Karpas-422 (cell line): ENCODE data around the gene SLC15A3. TPM values are rescaled to one million over a fixed set of nuclear protein-coding genes. Genes with fewer than 3 reads are reported as not detected.
A peak's percentile ranks its signal among the peaks of the same experiment; 100 is the strongest.

Experiments used
- DNase-seq: peaks from one replicate; pipeline ENCODE4 v3.0.0-alpha.2; 2015
- H2AFZ ChIP-seq: fragments of 200-600 bp; sonication (generic); 2 replicates; pipeline ENCODE4 v1.6.1; 2014; ENCODE audit warnings: antibody characterized with exemption, low read length, mixed read lengths
- H3K27ac ChIP-seq: fragments of 200-600 bp; sonication (generic); 2 replicates; pipeline ENCODE4 v1.5.1; 2014; ENCODE audit warnings: mild to moderate bottlenecking, low read length, moderate library complexity
- H3K27me3 ChIP-seq: fragments of 200-600 bp; sonication (generic); 2 replicates; pipeline ENCODE4 v1.6.1; 2014; ENCODE audit warnings: low read length, mixed read lengths
- H3K36me3 ChIP-seq: fragments of 200-600 bp; sonication (generic); 2 replicates; pipeline ENCODE4 v1.6.1; 2014; ENCODE audit warnings: low read length, mixed read lengths; ENCODE audit not compliant: insufficient read depth
- H3K4me1 ChIP-seq: fragments of 200-600 bp; sonication (generic); 2 replicates; pipeline ENCODE4 v1.6.1; 2014; ENCODE audit warnings: mild to moderate bottlenecking, low read length, mixed read lengths
- H3K4me2 ChIP-seq: fragments of 200-600 bp; sonication (generic); 2 replicates; pipeline ENCODE4 v1.6.1; 2014; ENCODE audit warnings: low read length, low read depth, mild to moderate bottlenecking; ENCODE audit not compliant: poor library complexity, severe bottlenecking
- H3K4me3 ChIP-seq: fragments of 200-600 bp; sonication (generic); 2 replicates; pipeline ENCODE4 v1.5.1; 2014; ENCODE audit warnings: mild to moderate bottlenecking, antibody characterized with exemption, low read length, mixed read lengths
- H3K79me2 ChIP-seq: fragments of 200-600 bp; sonication (generic); 2 replicates; pipeline ENCODE4 v1.6.1; 2014; ENCODE audit warnings: mild to moderate bottlenecking, low read length, mixed read lengths
- H3K9ac ChIP-seq: fragments of 200-600 bp; sonication (generic); 2 replicates; pipeline ENCODE4 v1.6.0; 2014; ENCODE audit warnings: low read length
- H3K9me2 ChIP-seq: fragments of 200-600 bp; sonication (generic), shearing (Covaris generic); replicated peaks from 2 replicates; pipeline ENCODE4 v1.6.0; 2014; ENCODE audit warnings: mild to moderate bottlenecking, low read length, moderate library complexity; ENCODE audit not compliant: insufficient read depth
- H3K9me3 ChIP-seq: fragments of 300-700, 200-600 bp; sonication (generic); 2 replicates; pipeline ENCODE4 v1.6.1; 2014; ENCODE audit warnings: low read length, mixed read lengths
- H4K20me1 ChIP-seq: fragments of 200-600 bp; sonication (generic); 2 replicates; pipeline ENCODE4 v1.6.1; 2014; ENCODE audit warnings: mild to moderate bottlenecking, antibody characterized with exemption, low read length, low read depth; ENCODE audit not compliant: insufficient read depth
- total RNA-seq: library from RNA; depleted of rRNA; stranded (reverse); fragments of >200 nt; shearing (Covaris generic); gene quantifications from 2 replicates; pipeline ENCODE4 v1.2.3, GENCODE V29; 2014; ENCODE audit warnings: low replicate concordance

The SLC15A3 gene
- total RNA-seq, 1 experiment from 2014 or later, result 64.7 TPM

- Histone ChIP-seq H3K4me2 (no peak overlapping the region), H4K20me1 (no peaks in the 10 kb centered on the region; the same call in 1 of the 2 replicates), H3K79me2 (peaks cover 62% of the 10 kb centered on the region), H3K9me2 (no peaks in the 10 kb centered on the region), H3K4me1 (peaks cover 38% of the 10 kb centered on the region), H3K9ac (no peak overlapping the region), H3K27ac (no peak overlapping the region), H3K27me3 (no peaks in the 10 kb centered on the region), H3K4me3 (no peak overlapping the region), H3K9me3 (no peaks in the 10 kb centered on the region), H3K36me3 (peaks cover 10% of the 10 kb centered on the region), H2AFZ (no peak overlapping the region)
- DNase-seq, result no peak
These were observed 4.3 kb downstream of the SLC15A3 start for GRCh38 chr11:60947700-60948099.

GRCh38 chr11:60946601-60947264 lies 5.2 kb downstream of the SLC15A3 start:
- H3K36me3 ChIP-seq, result peaks cover 17% of the 10 kb centered on the region
- no peak overlapping the region for H3K27ac ChIP-seq
- H3K4me1 ChIP-seq, result peaks cover 38% of the 10 kb centered on the region
- H3K4me3 ChIP-seq, result no peak overlapping the region
- H3K27me3 ChIP-seq, result no peaks in the 10 kb centered on the region
- H4K20me1 ChIP-seq, result no peaks in the 10 kb centered on the region; the same call in 1 of the 2 replicates
- no peak for DNase-seq
- no peak overlapping the region for H2AFZ ChIP-seq
- H3K4me2 ChIP-seq, result no peak overlapping the region
- H3K9me2 ChIP-seq, result no peaks in the 10 kb centered on the region
- no peaks in the 10 kb centered on the region for H3K9me3 ChIP-seq
- no peak overlapping the region for H3K9ac ChIP-seq
- peaks cover 61% of the 10 kb centered on the region for H3K79me2 ChIP-seq

GRCh38 chr11:60945295-60945667 lies 6.7 kb downstream of the SLC15A3 start:
- H3K4me3 ChIP-seq, result no peak overlapping the region

GRCh38 chr11:60944490-60945294 lies 7.3 kb downstream of the SLC15A3 start:
- H3K9ac ChIP-seq, result no peak overlapping the region
- no peaks in the 10 kb centered on the region for H3K9me3 ChIP-seq
- no peak overlapping the region for H3K4me2 ChIP-seq
- H4K20me1 ChIP-seq, result no peaks in the 10 kb centered on the region; the same call in 1 of the 2 replicates
- H3K4me1 ChIP-seq, result peaks cover 23% of the 10 kb centered on the region
- no peak for DNase-seq
- H2AFZ ChIP-seq, result no peak overlapping the region
- peaks cover 43% of the 10 kb centered on the region for H3K79me2 ChIP-seq
- no peak overlapping the region for H3K4me3 ChIP-seq
- no peaks in the 10 kb centered on the region for H3K9me2 ChIP-seq
- H3K27ac ChIP-seq, result no peak overlapping the region
- H3K36me3 ChIP-seq, result peaks cover 24% of the 10 kb centered on the region
- no peaks in the 10 kb centered on the region for H3K27me3 ChIP-seq

More at GRCh38 chr11:60945295-60945667, 6.7 kb downstream of the SLC15A3 start:
- no peak overlapping the region for H3K9ac ChIP-seq
- H3K79me2 ChIP-seq, result peaks cover 49% of the 10 kb centered on the region
- H3K4me1 ChIP-seq, result peaks cover 29% of the 10 kb centered on the region
- H3K4me2 ChIP-seq, result no peak overlapping the region
- H3K27ac ChIP-seq, result no peak overlapping the region
- H3K36me3 ChIP-seq, result peaks cover 24% of the 10 kb centered on the region
- no peak for DNase-seq
- H2AFZ ChIP-seq, result no peak overlapping the region
- no peaks in the 10 kb centered on the region for H3K9me2 ChIP-seq
- H4K20me1 ChIP-seq, result no peaks in the 10 kb centered on the region; the same call in 1 of the 2 replicates
- no peaks in the 10 kb centered on the region for H3K27me3 ChIP-seq
- no peaks in the 10 kb centered on the region for H3K9me3 ChIP-seq

GRCh38 chr11:60942970-60943565 lies 8.9 kb downstream of the SLC15A3 start:
- Histone ChIP-seq H4K20me1 (no peaks in the 10 kb centered on the region; the same call in 1 of the 2 replicates), H3K9ac (no peak overlapping the region), H3K79me2 (peaks cover 29% of the 10 kb centered on the region), H2AFZ (no peak overlapping the region), H3K36me3 (peaks cover 24% of the 10 kb centered on the region), H3K4me1 (peaks cover 13% of the 10 kb centered on the region), H3K9me3 (no peaks in the 10 kb centered on the region), H3K4me3 (no peak overlapping the region), H3K27ac (no peak overlapping the region), H3K9me2 (no peaks in the 10 kb centered on the region), H3K27me3 (no peaks in the 10 kb centered on the region), H3K4me2 (no peak overlapping the region)
- no peak for DNase-seq

GRCh38 chr11:60942219-60942618 lies 9.8 kb downstream of the SLC15A3 start:
- Histone ChIP-seq H3K36me3 (peaks cover 24% of the 10 kb centered on the region), H3K4me2 (no peak overlapping the region), H2AFZ (no peak overlapping the region)

GRCh38 chr11:60941371-60942119 lies 10.4 kb downstream of the SLC15A3 start:
- Histone ChIP-seq H3K9ac (0 out of 2 replicates have a peak overlapping the region, but pooled peaks have one; percentile 7), H3K4me1 (peaks cover 13% of the 10 kb centered on the region), H3K4me2 (no peak overlapping the region), H3K4me3 (no peak overlapping the region), H3K36me3 (peaks cover 22% of the 10 kb centered on the region), H2AFZ (no peak overlapping the region), H3K79me2 (peaks cover 17% of the 10 kb centered on the region), H4K20me1 (no peaks in the 10 kb centered on the region; the same call in 1 of the 2 replicates), H3K9me3 (no peaks in the 10 kb centered on the region), H3K27me3 (no peaks in the 10 kb centered on the region), H3K9me2 (no peaks in the 10 kb centered on the region), H3K27ac (no peak overlapping the region; the same call in 1 of the 2 replicates)
- no peak for DNase-seq

More at GRCh38 chr11:60942219-60942618, 9.8 kb downstream of the SLC15A3 start:
- Histone ChIP-seq H3K9me3 (no peaks in the 10 kb centered on the region), H3K79me2 (peaks cover 22% of the 10 kb centered on the region), H3K4me3 (no peak overlapping the region), H3K27ac (no peak overlapping the region), H3K9me2 (no peaks in the 10 kb centered on the region), H4K20me1 (no peaks in the 10 kb centered on the region; the same call in 1 of the 2 replicates), H3K27me3 (no peaks in the 10 kb centered on the region), H3K9ac (0 out of 2 replicates have a peak overlapping the region, but pooled peaks have one; percentile 7), H3K4me1 (peaks cover 13% of the 10 kb centered on the region)
- DNase-seq, result no peak
